B cell (primary cell): Measurements from ENCODE around the gene AP3B2. TPM values are rescaled to one million over a fixed set of nuclear protein-coding genes. Genes with fewer than 3 reads are reported as not detected.

ENCODE experiments used
- ATAC-seq: fragments of 200-7000 bp; cut with Tn5 transposase; one replicate; pipeline ENCODE4 v1.10.0; 2021; ENCODE audit warnings: low read depth, mild to moderate bottlenecking, moderate number of reproducible peaks, moderate library complexity
- CTCF ChIA-PET: fragments of 350-600 bp; sonication (Branson Sonifier 250); formaldehyde crosslinking; loops from one replicate; lab custom pipeline; 2021; ENCODE audit warnings: antibody characterized with exemption, inconsistent platforms; lab: Charles Lee
- POLR2A ChIA-PET: fragments of 350-600 bp; sonication (Branson Sonifier 250); formaldehyde crosslinking; loops from one replicate; lab custom pipeline; 2021; ENCODE audit warnings: antibody characterized with exemption; lab: Charles Lee
- DNase-seq: peaks from one replicate; pipeline ENCODE4 v3.0.0; 2013
- H2AFZ ChIP-seq: 2 replicates; pipeline ENCODE4 v1.6.1; 2012; ENCODE audit warnings: mild to moderate bottlenecking, low read depth, low read length; ENCODE audit not compliant: insufficient read depth, poor library complexity, severe bottlenecking
- H3K27ac ChIP-seq, 2 donors: 1 replicate in 1 of 2; 2 replicates in 1 of 2; pipeline ENCODE4 v1.5.1; 2012 to 2013; ENCODE audit warnings: low read length in 2 of 2, mild to moderate bottlenecking in 2 of 2, moderate library complexity in 1 of 2
- H3K27me3 ChIP-seq, 4 experiments: fragments of 200-600 bp in 1 of 4; sonication (generic) in 1 of 4; replicated peaks in 1 of 4; 1 replicate in 2 of 4; 2 replicates in 2 of 4; pipeline versions ENCODE4 v1.6.1 to v1.7.0; 2013 to 2016; ENCODE audit warnings: low read length in 3 of 4, mild to moderate bottlenecking in 2 of 4, mixed read lengths in 1 of 4, moderate library complexity in 1 of 4; ENCODE audit not compliant: insufficient read depth in 4 of 4, control insufficient read depth in 3 of 4; ENCODE audit errors: control extremely low read depth in 1 of 4
- H3K36me3 ChIP-seq, 2 experiments: replicated peaks in 1 of 2; 1 replicate in 1 of 2; 2 replicates in 1 of 2; pipeline versions ENCODE4 v1.6.1 to v1.7.1; 2013; ENCODE audit warnings: low read length in 1 of 2; ENCODE audit not compliant: insufficient read depth in 2 of 2, control insufficient read depth in 1 of 2; ENCODE audit errors: control extremely low read depth in 1 of 2, extremely low read depth in 1 of 2
- H3K4me1 ChIP-seq, 2 donors: fragments of 200-600 bp in 1 of 2; sonication (generic) in 1 of 2; 1 replicate in 1 of 2; 2 replicates in 1 of 2; pipeline versions ENCODE4 v1.5.1 to v1.6.1; 2013 to 2017; ENCODE audit warnings: low read length in 2 of 2; ENCODE audit not compliant: control insufficient read depth in 2 of 2, insufficient read depth in 2 of 2
- H3K4me2 ChIP-seq: replicated peaks from 2 replicates; pipeline ENCODE3; 2012; ENCODE audit warnings: mild to moderate bottlenecking, low read depth, low read length; ENCODE audit not compliant: poor library complexity, severe bottlenecking
- H3K4me3 ChIP-seq, 5 experiments: fragments of 200-600 bp in 1 of 5; sonication (generic) in 1 of 5; 1 replicate in 3 of 5; 2 replicates in 2 of 5; pipeline versions ENCODE4 v1.5.1 to v1.7.0; 2011 to 2016; ENCODE audit warnings: low read length in 4 of 5, mild to moderate bottlenecking in 4 of 5, low read depth in 2 of 5, control low read depth in 1 of 5, moderate library complexity in 1 of 5; ENCODE audit not compliant: insufficient read depth in 1 of 5; ENCODE audit errors: control extremely low read depth in 1 of 5, extremely low read depth in 1 of 5
- H3K79me2 ChIP-seq: fragments of 200-600 bp; sonication (generic); one replicate; pipeline ENCODE4 v1.6.0; 2016; ENCODE audit warnings: low read length; ENCODE audit not compliant: control insufficient read depth, insufficient read depth
- H3K9ac ChIP-seq: fragments of 200-600 bp; sonication (generic); 2 replicates; pipeline ENCODE4 v1.6.1; 2017; ENCODE audit warnings: mild to moderate bottlenecking, low read length, moderate library complexity
- H3K9me3 ChIP-seq, 3 donors: one replicate each; pipeline versions ENCODE4 v1.6.1 to v1.7.1; 2013; ENCODE audit warnings: low read length in 2 of 3; ENCODE audit not compliant: control insufficient read depth in 2 of 3, insufficient read depth in 1 of 3; ENCODE audit errors: control extremely low read depth in 1 of 3
- H4K20me1 ChIP-seq: 2 replicates; pipeline ENCODE4 v1.6.0; 2012; ENCODE audit warnings: mild to moderate bottlenecking, low read length; ENCODE audit not compliant: insufficient read depth, control insufficient read depth, poor library complexity, severe bottlenecking
- H3K27ac Mint-ChIP-seq: one replicate; pipeline ENCODE4 v1.8.0; 2021; ENCODE audit warnings: mixed read lengths
- H3K27me3 Mint-ChIP-seq: one replicate; pipeline ENCODE4 v1.8.0; 2021; ENCODE audit warnings: mixed read lengths
- H3K4me1 Mint-ChIP-seq: one replicate; pipeline ENCODE4 v1.8.0; 2021; ENCODE audit warnings: mixed read lengths
- H3K4me3 Mint-ChIP-seq: one replicate; pipeline ENCODE4 v1.8.0; 2021; ENCODE audit warnings: mixed read lengths
- H3K9me3 Mint-ChIP-seq: one replicate; pipeline ENCODE4 v1.8.0; 2022; ENCODE audit warnings: mixed read lengths; ENCODE audit not compliant: insufficient read depth
- EZH2 ChIP-seq: IDR thresholded peaks from 2 replicates; pipeline ENCODE4 v1.6.1; 2012; ENCODE audit warnings: borderline replicate concordance, low read depth, mild to moderate bottlenecking, moderate library complexity, low read length; ENCODE audit not compliant: insufficient read depth, poor library complexity, severe bottlenecking
- WGBS: methylation state at CpG from one replicate; pipeline ENCODE4 v1.1.5; 2013; ENCODE audit warnings: missing lambda C conversion rate; ENCODE audit not compliant: insufficient coverage; 5-methylcytosine and 5-hydroxymethylcytosine counted together
- intact Hi-C: fragments of 100-400 bp; cut with micrococcal nuclease; formaldehyde crosslinking; loops from one replicate; pipeline ENCODE4 v1.10.0; 2022
- polyA plus RNA-seq: library from polyadenylated mRNA; depleted of rRNA; stranded (reverse); fragments of >200 nt; gene quantifications from 2 replicates; pipeline ENCODE4 v1.2.3, GENCODE V29; 2012
- total RNA-seq, 2 donors: library from RNA; stranded (reverse); fragments of 120-200 nt in 1 of 2; gene quantifications; 1 replicate in 1 of 2; 2 replicates in 1 of 2; pipeline versions ENCODE4 v1.2.3 to v1.2.4, GENCODE V29; 2013 to 2022
- TF ChIP-seq, protein P1 (sequence below): fragments of 200-600 bp; IDR thresholded peaks from one replicate; pipeline ENCODE4 v1.8.0; 2022; ENCODE audit warnings: antibody characterized with exemption, mild to moderate bottlenecking

AP3B2 gene
- total and polyA plus RNA-seq, 2 donors (not counting 1 experiment from before 2014, with no cell fraction given) = 0.15 to 0.37 TPM

DNA sequence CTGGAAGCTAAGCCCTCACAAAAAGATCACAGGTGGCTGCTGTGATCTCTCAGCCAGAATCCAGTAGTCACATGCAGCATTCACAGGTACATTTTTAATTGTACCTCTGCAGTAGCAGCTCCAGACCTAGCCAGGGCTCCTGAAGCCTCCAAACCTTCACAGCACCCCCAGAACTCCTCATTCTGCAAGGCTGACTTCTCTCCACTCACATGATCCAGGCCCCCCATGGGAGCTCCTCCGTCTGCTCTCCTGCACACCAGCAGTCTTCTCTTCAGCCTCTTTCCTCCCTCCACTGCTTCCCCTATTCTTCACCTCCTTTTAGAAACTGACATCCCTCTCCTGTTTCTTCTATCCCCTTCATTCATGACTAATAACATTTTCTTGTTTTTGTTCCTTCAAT is 49.3 kb downstream of the AP3B2 start:
- H3K4me3 Mint-ChIP-seq = no peak overlapping the region
- no peak overlapping the region for H3K4me2 ChIP-seq
- ChIA-PET CTCF (no interaction called here), POLR2A (no interaction called here)
- peaks cover 36% of the 10 kb centered on the region for H3K27me3 Mint-ChIP-seq
- ATAC-seq (no peak), DNase-seq (no peak)
- intact Hi-C loops = no loop called here
- H3K36me3 ChIP-seq = no peaks in the 10 kb centered on the region
- no peaks in the 10 kb centered on the region for H3K4me1 ChIP-seq
- no peak overlapping the region for H3K27ac Mint-ChIP-seq
- H3K4me3 ChIP-seq = no peak overlapping the region
- WGBS = 62% methylated on average over 1 of the region's 1 CpG
- H2AFZ ChIP-seq = no peak overlapping the region
- peaks cover 0 to 20% (median 0%) of the 10 kb centered on the region in 4 experiments for H3K27me3 ChIP-seq
- H3K4me1 Mint-ChIP-seq = no peaks in the 10 kb centered on the region
- peaks cover 0 to 8% (median 0%) of the 10 kb centered on the region in 3 donors for H3K9me3 ChIP-seq
- H4K20me1 ChIP-seq = no peaks in the 10 kb centered on the region
- no peaks in the 10 kb centered on the region for H3K79me2 ChIP-seq
- TF ChIP-seq EZH2 = no peak
- TF ChIP-seq, protein P1, sequence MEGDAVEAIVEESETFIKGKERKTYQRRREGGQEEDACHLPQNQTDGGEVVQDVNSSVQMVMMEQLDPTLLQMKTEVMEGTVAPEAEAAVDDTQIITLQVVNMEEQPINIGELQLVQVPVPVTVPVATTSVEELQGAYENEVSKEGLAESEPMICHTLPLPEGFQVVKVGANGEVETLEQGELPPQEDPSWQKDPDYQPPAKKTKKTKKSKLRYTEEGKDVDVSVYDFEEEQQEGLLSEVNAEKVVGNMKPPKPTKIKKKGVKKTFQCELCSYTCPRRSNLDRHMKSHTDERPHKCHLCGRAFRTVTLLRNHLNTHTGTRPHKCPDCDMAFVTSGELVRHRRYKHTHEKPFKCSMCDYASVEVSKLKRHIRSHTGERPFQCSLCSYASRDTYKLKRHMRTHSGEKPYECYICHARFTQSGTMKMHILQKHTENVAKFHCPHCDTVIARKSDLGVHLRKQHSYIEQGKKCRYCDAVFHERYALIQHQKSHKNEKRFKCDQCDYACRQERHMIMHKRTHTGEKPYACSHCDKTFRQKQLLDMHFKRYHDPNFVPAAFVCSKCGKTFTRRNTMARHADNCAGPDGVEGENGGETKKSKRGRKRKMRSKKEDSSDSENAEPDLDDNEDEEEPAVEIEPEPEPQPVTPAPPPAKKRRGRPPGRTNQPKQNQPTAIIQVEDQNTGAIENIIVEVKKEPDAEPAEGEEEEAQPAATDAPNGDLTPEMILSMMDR = no peak
- H3K27ac ChIP-seq = no peak overlapping the region
- H3K9me3 Mint-ChIP-seq = no peaks in the 10 kb centered on the region
- H3K9ac ChIP-seq = no peak overlapping the region

- no peak overlapping the region for H3K27ac ChIP-seq
- H3K9me3 ChIP-seq = no peaks in the 10 kb centered on the region
- ATAC-seq (no peak), DNase-seq (no peak)
- Mint-ChIP-seq H3K4me1 (no peaks in the 10 kb centered on the region), H3K27ac (no peak overlapping the region), H3K4me3 (no peak overlapping the region), H3K27me3 (peaks cover 30% of the 10 kb centered on the region), H3K9me3 (no peaks in the 10 kb centered on the region)
- no peaks in the 10 kb centered on the region for H4K20me1 ChIP-seq
- TF ChIP-seq, protein P1 = no peak
- TF ChIP-seq EZH2 = no peak
- no peak overlapping the region for H2AFZ ChIP-seq
- no peak overlapping the region for H3K4me2 ChIP-seq
- 83% methylated on average over 3 of the region's 7 CpGs for WGBS
- H3K4me3 ChIP-seq = no peak overlapping the region
- CTCF ChIA-PET = no interaction called here
- intact Hi-C loops = no loop called here
- POLR2A ChIA-PET = no interaction called here
- H3K27me3 ChIP-seq = peaks cover 0 to 7% (median 0%) of the 10 kb centered on the region in 4 experiments
- no peaks in the 10 kb centered on the region for H3K4me1 ChIP-seq
- H3K36me3 ChIP-seq = no peaks in the 10 kb centered on the region
- no peaks in the 10 kb centered on the region for H3K79me2 ChIP-seq
- H3K9ac ChIP-seq = no peak overlapping the region
These were observed 52.9 kb downstream of the AP3B2 start for GRCh38 chr15:82656641-82657266.
